IgD-negative memory B cell (primary cell): ENCODE results near the gene LARP4B. TPM values are rescaled to one million over a fixed set of nuclear protein-coding genes. Genes with fewer than 3 reads are reported as not detected.

Experiments used
- H3K27ac Mint-ChIP-seq, 3 donors: one replicate each; pipeline ENCODE4 v1.8.0; 2020 to 2022; ENCODE audit warnings: mild to moderate bottlenecking in 3 of 3, mixed read lengths in 3 of 3, moderate library complexity in 1 of 3
- H3K27me3 Mint-ChIP-seq: one replicate; pipeline ENCODE4 v1.8.0; 2021; ENCODE audit warnings: mixed read lengths
- H3K36me3 Mint-ChIP-seq: one replicate; pipeline ENCODE4 v1.8.0; 2020; ENCODE audit warnings: mild to moderate bottlenecking, mixed read lengths
- H3K4me1 Mint-ChIP-seq, 3 donors: one replicate each; pipeline ENCODE4 v1.8.0; 2020 to 2022; ENCODE audit warnings: mixed read lengths in 3 of 3, mild to moderate bottlenecking in 1 of 3
- H3K4me3 Mint-ChIP-seq, 4 donors: one replicate each; pipeline ENCODE4 v1.8.0; 2020 to 2022; ENCODE audit warnings: mild to moderate bottlenecking in 4 of 4, mixed read lengths in 4 of 4, moderate library complexity in 3 of 4
- H3K9me3 Mint-ChIP-seq, 3 donors: one replicate each; pipeline ENCODE4 v1.8.0; 2020 to 2021; ENCODE audit warnings: mixed read lengths in 3 of 3, mild to moderate bottlenecking in 1 of 3
- polyA plus RNA-seq: library from polyadenylated mRNA; unstranded; fragments of 300-500 nt; fragmentation: Illumina TruSeq; gene quantifications from one replicate; pipeline ENCODE4 v1.2.3, GENCODE V29; 2021

The LARP4B gene
- polyA plus RNA-seq, 1 donor from 2014 or later: 31.3 TPM

- Mint-ChIP-seq H3K9me3 (no peaks in the 10 kb centered on the region), H3K4me1 (peaks cover 28 to 45% (median 29%) of the 10 kb centered on the region in 3 donors), H3K27ac (peak overlapping the region in 2 of 3 donors; percentile 6 to 49), H3K36me3 (peaks cover 4% of the 10 kb centered on the region), H3K27me3 (no peaks in the 10 kb centered on the region), H3K4me3 (peak overlapping the region in 1 of 4 donors; percentile 63)
Observed at GRCh38 chr10:923844-924523, 7.5 kb downstream of the LARP4B start.

- peak overlapping the region in 1 of 3 donors; percentile 46 for H3K27ac Mint-ChIP-seq
- H3K4me1 Mint-ChIP-seq: peaks cover 23 to 34% (median 29%) of the 10 kb centered on the region in 3 donors
- peak overlapping the region in 1 of 4 donors; percentile 4 for H3K4me3 Mint-ChIP-seq
- peaks cover 4% of the 10 kb centered on the region for H3K36me3 Mint-ChIP-seq
- no peaks in the 10 kb centered on the region for H3K9me3 Mint-ChIP-seq
- H3K27me3 Mint-ChIP-seq: no peaks in the 10 kb centered on the region
Observed at GRCh38 chr10:921471-922414, 9.8 kb downstream of the LARP4B start.

- H3K4me3 Mint-ChIP-seq: no peak overlapping the region
- H3K36me3 Mint-ChIP-seq: no peaks in the 10 kb centered on the region
- H3K9me3 Mint-ChIP-seq: no peaks in the 10 kb centered on the region
- H3K4me1 Mint-ChIP-seq: peaks cover 20 to 29% (median 29%) of the 10 kb centered on the region in 3 donors
- no peak overlapping the region for H3K27ac Mint-ChIP-seq
- no peaks in the 10 kb centered on the region for H3K27me3 Mint-ChIP-seq
Observed at GRCh38 chr10:920450-920849, 11.1 kb downstream of the LARP4B start.

DNA sequence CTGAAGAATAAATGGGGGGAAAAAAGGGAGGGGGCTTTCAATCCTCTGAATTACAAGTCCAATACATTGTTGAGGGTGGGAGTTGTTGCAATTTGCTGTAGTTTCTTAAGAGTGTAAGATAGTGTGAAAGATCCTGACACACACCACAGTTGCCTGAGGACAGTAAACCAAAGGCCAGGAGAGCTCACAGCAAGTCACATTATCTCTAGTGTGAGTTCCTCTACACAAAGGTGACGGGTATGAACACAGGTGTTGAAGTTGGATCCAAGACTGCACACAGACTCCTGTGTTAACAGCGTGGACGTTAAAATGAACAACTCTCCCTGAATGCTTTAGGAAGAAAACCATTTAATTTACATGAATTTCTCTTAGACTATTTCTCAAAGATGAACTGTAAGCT lies 12.0 kb downstream of the LARP4B start:
- Mint-ChIP-seq H3K27ac (peak overlapping the region in 1 of 3 donors; percentile 21), H3K36me3 (no peaks in the 10 kb centered on the region), H3K4me1 (peaks cover 13 to 26% (median 25%) of the 10 kb centered on the region in 3 donors), H3K4me3 (no peak overlapping the region), H3K9me3 (no peaks in the 10 kb centered on the region), H3K27me3 (no peaks in the 10 kb centered on the region)

DNA sequence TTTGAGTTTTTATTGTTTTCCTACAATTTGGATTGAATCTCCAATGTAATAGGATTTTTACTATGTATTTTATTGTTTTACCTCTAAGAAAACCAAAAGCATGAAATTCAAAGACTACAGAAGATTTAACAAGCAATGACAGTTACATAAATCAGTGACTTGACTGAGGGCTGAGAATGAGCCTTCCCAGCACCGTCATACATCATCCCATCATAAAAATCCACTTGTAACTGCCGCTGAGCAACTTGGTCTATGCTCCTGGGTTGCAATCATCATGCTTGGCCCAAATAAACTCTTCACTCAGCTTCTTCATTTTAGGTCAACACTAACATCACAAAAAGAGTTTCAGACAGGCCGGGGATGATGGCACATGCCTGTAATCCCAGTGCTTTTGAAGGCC lies 13.5 kb downstream of the LARP4B start:
- Mint-ChIP-seq H3K4me3 (no peak overlapping the region), H3K9me3 (no peaks in the 10 kb centered on the region), H3K27ac (no peak overlapping the region), H3K4me1 (peaks cover 8 to 23% (median 19%) of the 10 kb centered on the region in 3 donors), H3K27me3 (no peaks in the 10 kb centered on the region), H3K36me3 (peaks cover 1% of the 10 kb centered on the region)

DNA sequence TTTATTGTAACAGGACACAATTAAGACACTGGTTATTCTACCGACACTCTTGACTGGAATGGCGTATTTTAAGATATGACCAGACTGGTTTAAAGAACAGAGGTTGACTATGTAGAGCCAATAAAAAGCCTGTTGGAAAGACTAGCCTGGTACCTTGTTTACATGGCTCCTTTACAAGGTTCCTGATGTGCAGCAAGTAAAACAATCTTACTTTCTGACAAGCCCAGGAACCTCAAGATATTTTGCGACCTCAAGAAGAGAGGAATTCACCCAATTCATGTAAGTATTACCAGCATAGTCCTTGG lies 14.1 kb downstream of the LARP4B start:
- H3K36me3 Mint-ChIP-seq: peaks cover 3% of the 10 kb centered on the region
- peaks cover 8 to 26% (median 21%) of the 10 kb centered on the region in 3 donors for H3K4me1 Mint-ChIP-seq
- no peak overlapping the region for H3K4me3 Mint-ChIP-seq
- H3K9me3 Mint-ChIP-seq: no peaks in the 10 kb centered on the region
- no peak overlapping the region for H3K27ac Mint-ChIP-seq
- no peaks in the 10 kb centered on the region for H3K27me3 Mint-ChIP-seq

DNA sequence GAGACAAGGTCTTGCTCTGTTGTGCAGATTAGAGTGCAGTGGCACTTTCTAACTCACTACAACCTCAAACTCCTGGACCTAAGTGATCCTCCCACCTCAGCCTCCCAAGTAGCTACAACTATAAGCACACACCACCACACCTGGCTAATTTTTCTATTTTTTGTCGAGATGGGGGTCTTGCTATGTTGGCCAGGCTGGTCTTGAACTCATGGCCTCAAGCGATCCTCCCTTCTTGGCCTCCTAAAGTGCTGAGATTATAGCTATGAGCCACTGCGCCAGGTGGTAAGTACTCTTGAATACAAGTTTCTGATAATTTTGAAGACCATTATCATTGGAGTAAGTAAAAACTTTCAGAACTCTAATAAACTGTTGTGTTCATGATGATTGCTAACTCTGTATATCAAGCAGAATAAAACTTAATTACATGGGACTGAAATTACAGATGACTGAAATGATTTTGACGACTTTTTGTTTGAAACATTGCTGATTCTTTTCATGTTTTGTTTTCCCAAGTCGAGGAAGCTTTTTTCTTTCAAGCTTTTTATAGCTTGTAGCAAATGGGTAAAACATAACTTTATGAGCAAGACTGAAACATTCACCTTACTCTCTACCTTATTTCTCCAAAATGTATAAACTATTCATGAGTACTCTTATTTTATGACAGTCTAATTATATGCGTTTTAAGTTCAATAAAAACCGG lies 14.6 kb downstream of the LARP4B start:
- H3K4me1 Mint-ChIP-seq: peaks cover 7 to 26% (median 21%) of the 10 kb centered on the region in 3 donors
- H3K27ac Mint-ChIP-seq: no peak overlapping the region
- H3K36me3 Mint-ChIP-seq: peaks cover 3% of the 10 kb centered on the region
- H3K4me3 Mint-ChIP-seq: no peak overlapping the region
- H3K9me3 Mint-ChIP-seq: no peaks in the 10 kb centered on the region
- H3K27me3 Mint-ChIP-seq: no peaks in the 10 kb centered on the region

- no peak overlapping the region for H3K27ac Mint-ChIP-seq
- no peaks in the 10 kb centered on the region for H3K9me3 Mint-ChIP-seq
- no peak overlapping the region for H3K4me3 Mint-ChIP-seq
- H3K4me1 Mint-ChIP-seq: peaks cover 7 to 23% (median 17%) of the 10 kb centered on the region in 3 donors
- peaks cover 3% of the 10 kb centered on the region for H3K36me3 Mint-ChIP-seq
- no peaks in the 10 kb centered on the region for H3K27me3 Mint-ChIP-seq
Observed at GRCh38 chr10:909831-910230, 21.7 kb downstream of the LARP4B start.

- Mint-ChIP-seq H3K4me1 (peaks cover 9 to 34% (median 21%) of the 10 kb centered on the region in 3 donors), H3K27ac (peak overlapping the region in 1 of 3 donors; percentile 29), H3K9me3 (no peaks in the 10 kb centered on the region), H3K36me3 (peaks cover 5% of the 10 kb centered on the region), H3K4me3 (no peak overlapping the region), H3K27me3 (no peaks in the 10 kb centered on the region)
Observed at GRCh38 chr10:905972-906371, 25.5 kb downstream of the LARP4B start.

- H3K4me3 Mint-ChIP-seq: peak overlapping the region in 1 of 4 donors; percentile 50
- H3K4me1 Mint-ChIP-seq: peaks cover 11 to 34% (median 21%) of the 10 kb centered on the region in 3 donors
- no peaks in the 10 kb centered on the region for H3K9me3 Mint-ChIP-seq
- H3K27me3 Mint-ChIP-seq: no peaks in the 10 kb centered on the region
- peak overlapping the region in 1 of 3 donors; percentile 29 for H3K27ac Mint-ChIP-seq
- H3K36me3 Mint-ChIP-seq: peaks cover 5% of the 10 kb centered on the region
Observed at GRCh38 chr10:905503-905902, 26.0 kb downstream of the LARP4B start.

DNA sequence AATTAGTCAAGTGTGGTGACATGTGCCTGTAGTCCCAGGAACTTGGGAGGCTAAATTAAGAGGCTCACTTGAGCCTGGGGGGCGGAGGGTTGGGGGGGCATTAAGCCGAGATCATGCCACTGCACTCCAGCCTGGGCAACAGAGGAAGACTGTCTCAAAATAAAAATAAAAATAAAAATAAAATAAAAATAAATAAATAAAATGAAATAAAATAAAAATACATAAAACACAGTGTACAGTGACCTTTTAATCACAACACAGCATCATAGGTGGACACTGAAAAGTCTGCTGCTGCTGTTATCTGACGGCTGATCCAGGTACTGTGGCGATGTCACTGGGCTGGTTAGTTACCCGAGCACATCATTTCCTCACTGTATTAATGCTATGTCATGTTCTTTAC lies 27.1 kb downstream of the LARP4B start:
- Mint-ChIP-seq H3K27ac (no peak overlapping the region), H3K27me3 (no peaks in the 10 kb centered on the region), H3K36me3 (peaks cover 5% of the 10 kb centered on the region), H3K4me1 (peaks cover 12 to 32% (median 26%) of the 10 kb centered on the region in 3 donors), H3K9me3 (no peaks in the 10 kb centered on the region), H3K4me3 (no peak overlapping the region)

GRCh38 chr10:898141-898540 lies 33.4 kb downstream of the LARP4B start:
- peaks cover 5% of the 10 kb centered on the region for H3K36me3 Mint-ChIP-seq
- H3K27me3 Mint-ChIP-seq: no peaks in the 10 kb centered on the region
- H3K4me1 Mint-ChIP-seq: peaks cover 23 to 52% (median 41%) of the 10 kb centered on the region in 3 donors
- no peak overlapping the region for H3K4me3 Mint-ChIP-seq
- H3K27ac Mint-ChIP-seq: no peak overlapping the region
- H3K9me3 Mint-ChIP-seq: no peaks in the 10 kb centered on the region

- no peak overlapping the region for H3K4me3 Mint-ChIP-seq
- no peaks in the 10 kb centered on the region for H3K9me3 Mint-ChIP-seq
- no peak overlapping the region for H3K27ac Mint-ChIP-seq
- H3K27me3 Mint-ChIP-seq: no peaks in the 10 kb centered on the region
- H3K4me1 Mint-ChIP-seq: peaks cover 25 to 55% (median 39%) of the 10 kb centered on the region in 3 donors
- H3K36me3 Mint-ChIP-seq: peaks cover under 1% of the 10 kb centered on the region
Observed at GRCh38 chr10:896982-897381, 34.5 kb downstream of the LARP4B start.

DNA sequence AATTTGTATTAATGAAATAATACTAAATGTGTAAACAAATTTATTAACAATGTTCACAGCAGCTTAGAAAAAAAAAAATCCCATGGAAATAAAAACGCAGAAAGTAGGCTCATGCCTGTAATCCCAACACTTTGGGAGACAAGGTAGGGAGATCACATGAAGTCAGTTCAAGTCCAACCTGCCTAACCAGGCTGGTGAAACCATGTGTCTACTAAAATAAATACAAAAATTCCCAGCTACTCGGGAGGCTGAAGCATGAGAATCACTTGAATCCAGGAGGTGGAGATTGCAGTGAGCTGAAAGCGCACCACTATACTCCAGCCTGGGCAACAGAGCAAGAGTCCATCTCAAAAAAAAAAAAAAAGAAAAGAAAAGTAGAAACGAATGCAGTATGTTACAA lies 36.2 kb downstream of the LARP4B start:
- Mint-ChIP-seq H3K9me3 (no peaks in the 10 kb centered on the region), H3K27ac (no peak overlapping the region), H3K27me3 (no peaks in the 10 kb centered on the region), H3K4me3 (no peak overlapping the region), H3K36me3 (no peaks in the 10 kb centered on the region), H3K4me1 (peaks cover 23 to 47% (median 37%) of the 10 kb centered on the region in 3 donors)

- Mint-ChIP-seq H3K36me3 (peaks cover 3% of the 10 kb centered on the region), H3K9me3 (no peaks in the 10 kb centered on the region), H3K4me1 (peaks cover 0 to 10% (median 4%) of the 10 kb centered on the region in 3 donors), H3K27ac (peak overlapping the region in 1 of 3 donors; percentile 46), H3K27me3 (no peaks in the 10 kb centered on the region), H3K4me3 (no peak overlapping the region)
Observed at GRCh38 chr10:878895-879294, 52.6 kb downstream of the LARP4B start.
